ENCODE data around the gene RDM1.
"Not testable (repeated sequence)": the region's sequence is repeated elsewhere in the genome, so short reads cannot be mapped to it uniquely, and the experiment has no call there.

Gene RDM1

GRCh38 chr17:35930211-35931065 lies at the start of gene RDM1:
Gene RDM1, minus strand, starts transcription at chr17:35930773. Its CDS starts 46 bp downstream, at chr17:35930727.
- peak; percentile 6 for DNase-seq (ENCODE audit: low spot score)

GRCh38 chr17:35978346-35978745 lies 47.8 kb upstream of the RDM1 start:
- no peak for DNase-seq (ENCODE audit: low spot score)

- no peak for DNase-seq (ENCODE audit: low spot score)
These were observed 46.9 kb upstream of the RDM1 start for GRCh38 chr17:35977509-35977908.

GRCh38 chr17:35973333-35974260 lies 43.0 kb upstream of the RDM1 start:
- DNase-seq (ENCODE audit: low spot score), result no peak

- DNase-seq (ENCODE audit: low spot score), result no peak
These were observed 42.4 kb upstream of the RDM1 start for GRCh38 chr17:35972945-35973332.

GRCh38 chr17:35972535-35972934 lies 42.0 kb upstream of the RDM1 start:
- no peak for DNase-seq (ENCODE audit: low spot score)

GRCh38 chr17:35972066-35972465 lies 41.5 kb upstream of the RDM1 start:
- DNase-seq (ENCODE audit: low spot score), result no peak

- DNase-seq (ENCODE audit: low spot score), result peak; percentile 87
These were observed 39.2 kb upstream of the RDM1 start for GRCh38 chr17:35969558-35970380.

GRCh38 chr17:35968520-35969054 lies 38.0 kb upstream of the RDM1 start:
- no peak for DNase-seq (ENCODE audit: low spot score)

- no peak for DNase-seq (ENCODE audit: low spot score)
These were observed 34.7 kb upstream of the RDM1 start for GRCh38 chr17:35965272-35965671.

- no peak for DNase-seq (ENCODE audit: low spot score)
These were observed 33.1 kb upstream of the RDM1 start for GRCh38 chr17:35963663-35964062.

GRCh38 chr17:35953720-35954119 lies 23.1 kb upstream of the RDM1 start:
- no peak for DNase-seq (ENCODE audit: low spot score)

GRCh38 chr17:35949401-35949800 lies 18.8 kb upstream of the RDM1 start:
- no peak for DNase-seq (ENCODE audit: low spot score)

GRCh38 chr17:35948092-35948491 lies 17.5 kb upstream of the RDM1 start:
- DNase-seq (ENCODE audit: low spot score), result no peak

- DNase-seq (ENCODE audit: low spot score), result peak; percentile 36
These were observed 16.6 kb upstream of the RDM1 start for GRCh38 chr17:35947156-35947585.

GRCh38 chr17:35944151-35944550 lies 13.6 kb upstream of the RDM1 start:
- DNase-seq (ENCODE audit: low spot score), result no peak

GRCh38 chr17:35943537-35943936 lies 13.0 kb upstream of the RDM1 start, which contains the start of gene LYZL6:
Gene LYZL6, minus strand, starts transcription at chr17:35943713. Its CDS starts 4,357 bp downstream, at chr17:35939356.
- DNase-seq (ENCODE audit: low spot score), result no peak

- no peak for DNase-seq (ENCODE audit: low spot score)
These were observed 12.1 kb upstream of the RDM1 start for GRCh38 chr17:35942588-35943186.

GRCh38 chr17:35938492-35938891 lies 7.9 kb upstream of the RDM1 start:
- not testable (repeated sequence) for DNase-seq (ENCODE audit: low spot score)

- no peak for DNase-seq (ENCODE audit: low spot score)
These were observed 5.5 kb upstream of the RDM1 start for GRCh38 chr17:35936063-35936462.

- no peak for DNase-seq (ENCODE audit: low spot score)
These were observed 4.2 kb upstream of the RDM1 start for GRCh38 chr17:35934760-35935159.

Data from pons (tissue), 1 donor.